ENCODE measurements around the gene PAIP2.
"Not testable (repeated sequence)": the region's sequence is repeated elsewhere in the genome, so short reads cannot be mapped to it uniquely, and the experiment has no call there.

The PAIP2 gene

DNA sequence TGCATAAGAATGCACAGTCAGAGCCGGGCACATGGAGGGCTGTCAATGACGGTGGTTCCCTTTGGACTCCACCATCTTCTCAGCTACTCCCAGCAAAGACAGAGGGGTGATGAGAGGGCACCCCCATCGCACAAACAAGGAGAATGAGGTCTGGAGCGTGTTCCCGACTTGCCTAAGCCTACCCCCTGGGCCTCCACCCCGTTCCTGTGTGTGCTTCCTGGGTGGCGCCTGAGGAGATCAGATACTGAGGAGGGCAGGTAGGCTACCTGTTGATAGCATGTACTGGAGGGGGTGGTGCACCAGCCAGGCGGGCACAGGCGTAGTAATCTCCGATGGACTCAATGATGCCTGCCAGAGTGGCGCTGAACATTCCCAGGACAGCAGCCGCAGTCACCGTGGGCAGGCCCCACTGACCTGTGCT lies 37.3 kb downstream of the PAIP2 start:
- DNase-seq, result no peak

GRCh38 chr5:139379626-139380449 lies 38.2 kb downstream of the PAIP2 start:
- DNase-seq, result no peak

GRCh38 chr5:139381837-139382761 lies 40.4 kb downstream of the PAIP2 start:
- no peak for DNase-seq

- no peak for DNase-seq
These were observed 41.2 kb downstream of the PAIP2 start for GRCh38 chr5:139382807-139383206.

DNA sequence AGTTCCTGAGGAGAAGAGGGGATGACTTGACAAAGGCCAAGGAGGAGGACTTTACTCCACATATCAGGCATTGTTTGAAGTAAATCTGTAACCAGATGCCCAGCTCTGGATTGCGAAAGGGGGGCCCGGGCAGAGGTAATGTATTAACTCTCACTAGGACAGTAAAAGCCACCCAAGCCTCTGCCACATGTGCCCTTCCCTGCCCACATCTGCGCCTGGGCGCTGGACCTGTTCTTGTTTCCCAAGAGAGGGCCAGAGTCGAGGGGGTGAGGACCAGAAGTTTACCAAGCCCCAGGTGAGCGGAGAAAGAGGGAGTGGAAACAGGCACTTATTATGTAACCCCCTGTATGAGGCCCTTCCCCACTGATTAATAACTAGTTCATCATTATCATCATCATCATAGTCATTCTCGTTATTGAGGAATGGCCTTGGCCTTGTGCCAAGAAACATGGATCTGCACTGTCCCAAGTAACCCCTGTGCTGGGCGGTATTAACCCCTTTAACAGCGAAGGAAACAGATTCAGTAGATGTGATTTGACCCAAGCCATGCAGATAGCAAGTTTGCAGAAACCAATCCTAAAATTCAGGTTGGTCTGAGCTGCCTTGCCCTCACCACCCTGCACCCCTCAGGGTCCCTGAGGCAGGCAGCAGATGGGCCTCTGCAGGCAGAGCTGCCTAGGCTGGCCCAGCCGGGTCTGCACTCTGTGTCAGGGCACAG lies 41.8 kb downstream of the PAIP2 start, which contains the start of gene SLC23A1:
SLC23A1 (minus strand) TSS at position 23 of the 718 bp plus-strand sequence. CDS start 44 bp downstream, outside the sequence.
- no peak for DNase-seq

GRCh38 chr5:139383993-139384590 lies 42.4 kb downstream of the PAIP2 start:
- no peak for DNase-seq

GRCh38 chr5:139384591-139385051 lies 43.0 kb downstream of the PAIP2 start:
- no peak for DNase-seq

DNA sequence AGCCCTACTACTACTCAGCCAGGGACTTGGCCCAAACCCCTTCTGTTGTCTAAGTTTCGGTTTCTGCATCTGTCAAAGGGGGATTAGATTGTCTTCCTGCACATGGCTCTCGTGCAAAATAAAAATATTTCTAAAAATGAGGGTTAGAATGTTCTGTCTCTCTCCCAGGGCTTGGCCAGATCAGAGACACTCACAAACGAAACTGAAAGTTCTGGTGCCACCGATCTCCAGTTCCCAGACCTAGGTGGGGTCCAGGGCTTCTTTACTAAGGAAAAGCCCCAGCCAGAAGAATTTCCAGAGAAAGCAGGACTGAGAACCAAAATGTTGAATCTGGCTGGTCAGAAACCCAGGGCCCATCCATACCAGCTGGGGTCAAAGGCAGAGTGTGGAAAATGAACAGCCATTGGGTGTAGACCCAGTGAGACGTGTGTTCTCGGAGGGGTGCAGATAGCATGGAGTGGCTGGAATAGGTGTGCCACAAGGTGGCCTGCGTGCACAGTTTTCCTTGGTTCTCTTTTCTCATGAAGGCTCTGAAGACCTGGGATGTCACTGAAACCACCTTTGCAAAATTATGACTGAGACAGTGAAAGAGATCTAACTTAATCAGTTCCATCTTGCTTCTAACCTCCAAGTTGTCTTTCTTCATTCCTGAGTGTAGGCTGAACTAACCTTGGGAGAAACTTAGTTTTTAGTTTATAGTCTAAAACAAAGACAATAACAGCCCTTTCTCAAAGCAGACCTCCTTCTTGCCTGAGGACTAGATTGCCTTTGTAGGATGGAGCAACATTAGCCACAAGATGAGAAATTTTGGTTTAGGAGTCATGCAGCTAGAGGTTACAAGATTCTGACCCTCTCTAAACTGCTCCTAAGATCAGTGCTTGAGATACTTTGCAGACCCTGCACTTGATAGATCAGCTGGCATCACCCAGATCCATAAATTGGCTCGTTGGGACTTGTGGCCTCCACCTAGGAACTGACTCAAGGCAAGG lies 43.7 kb downstream of the PAIP2 start:
- DNase-seq, result peak in 3 of 4 experiments; percentile 30 to 34 (median 32)

- DNase-seq, result peak in 1 of 4 experiments; percentile 30
These were observed 44.4 kb downstream of the PAIP2 start for GRCh38 chr5:139386050-139386438.

- DNase-seq, result not testable (repeated sequence)
These were observed 45.3 kb downstream of the PAIP2 start for GRCh38 chr5:139386956-139387355.

GRCh38 chr5:139387611-139388197 lies 46.0 kb downstream of the PAIP2 start:
- DNase-seq, result no peak

DNA sequence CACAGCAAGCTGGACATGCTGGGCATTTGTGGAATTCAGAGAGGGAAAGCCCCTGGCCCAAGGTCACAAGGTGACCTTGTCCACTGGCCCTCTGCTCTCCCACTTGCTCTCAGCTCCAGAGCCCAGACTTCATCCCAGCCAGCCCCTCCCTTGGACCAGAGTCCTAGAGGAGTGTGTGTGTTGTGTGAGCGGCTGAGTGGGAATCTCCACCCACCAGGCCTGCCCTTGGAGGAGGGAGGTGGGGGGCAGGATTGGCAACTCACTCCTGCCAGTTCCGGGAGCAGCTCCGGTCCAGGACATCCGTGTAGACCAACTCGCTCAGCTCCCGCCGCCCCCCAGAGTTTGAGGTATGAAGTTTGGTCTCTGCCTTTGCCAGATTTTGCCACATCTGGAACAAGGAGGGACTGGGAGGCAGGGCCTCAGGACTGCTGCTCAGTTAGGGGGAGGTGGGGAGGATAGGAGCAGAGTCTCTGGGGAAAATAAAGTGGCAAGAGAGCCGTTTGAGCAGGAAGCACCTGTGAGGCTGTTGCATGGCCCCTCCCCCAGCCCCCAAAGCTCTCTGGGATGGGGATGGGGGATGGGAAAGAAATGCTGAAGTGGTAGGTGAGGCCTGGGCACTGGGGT lies 46.7 kb downstream of the PAIP2 start:
- DNase-seq, result no peak

GRCh38 chr5:139389701-139390638 lies 48.3 kb downstream of the PAIP2 start, which contains the start of gene MZB1:
MZB1 (minus strand) TSS chr5:139389913; CDS start chr5:139389856, 57 bp downstream.
- no peak for DNase-seq

GRCh38 chr5:139390639-139391569 lies 49.2 kb downstream of the PAIP2 start:
- DNase-seq, result no peak

GRCh38 chr5:139391570-139392323 lies 50.1 kb downstream of the PAIP2 start:
- DNase-seq, result peak; percentile 20 to 53 (median 48)

DNA sequence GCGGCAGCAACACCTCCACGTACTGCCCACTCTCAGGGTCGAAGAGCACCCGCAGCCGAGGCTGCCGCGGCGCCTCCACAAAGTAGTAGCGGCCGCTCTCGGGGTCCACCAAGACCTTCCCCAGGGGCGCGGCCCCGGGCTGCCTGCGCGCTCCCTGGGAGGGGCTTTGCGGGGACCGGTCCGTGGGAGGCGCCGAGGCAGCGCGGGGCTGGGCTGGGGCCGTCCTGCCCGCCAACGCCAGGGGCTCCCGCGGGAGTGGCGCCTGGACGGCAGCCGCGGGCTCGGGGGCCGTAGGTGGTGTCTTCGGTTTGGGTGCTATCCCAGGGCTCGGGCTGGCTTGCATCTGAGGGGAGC lies 50.6 kb downstream of the PAIP2 start:
- no peak for DNase-seq

All from suppressor macrophage (primary cell).